Hippocampal formation (tissue), 2 donors: ENCODE results near the gene GPX1.
A peak's percentile ranks its signal among the peaks of the same experiment; 100 is the strongest.
"Not testable (repeated sequence)": the region's sequence is repeated elsewhere in the genome, so short reads cannot be mapped to it uniquely, and the experiment has no call there.

ENCODE experiments used
- DNase-seq, 2 donors: peaks; one replicate each; lab custom pipeline; 2025; lab: John Stamatoyannopoulos, UW

GPX1 gene

GRCh38 chr3:49358217-49358883 is at the start of gene GPX1:
TSS of gene GPX1 (minus strand) at chr3:49358353. CDS start at chr3:49358278, 75 bp downstream.
- peak; percentile 70 to 85 for DNase-seq

GRCh38 chr3:49406571-49407565 is 48.7 kb upstream of the GPX1 start:
- no peak for DNase-seq

- not testable (repeated sequence) for DNase-seq
These were observed 47.4 kb upstream of the GPX1 start for GRCh38 chr3:49405570-49405969.

GRCh38 chr3:49403891-49404290 is 45.7 kb upstream of the GPX1 start:
- DNase-seq, result no peak

GRCh38 chr3:49401766-49402165 is 43.6 kb upstream of the GPX1 start:
- no peak for DNase-seq

GRCh38 chr3:49399461-49399860 is 41.3 kb upstream of the GPX1 start:
- no peak for DNase-seq

GRCh38 chr3:49397470-49397869 is 39.3 kb upstream of the GPX1 start:
- peak in 1 of 2 donors; percentile 25 for DNase-seq

- DNase-seq, result not testable (repeated sequence)
These were observed 33.2 kb upstream of the GPX1 start for GRCh38 chr3:49391310-49391709.

GRCh38 chr3:49389297-49389696 is 31.1 kb upstream of the GPX1 start:
- no peak for DNase-seq

GRCh38 chr3:49388289-49388820 is 30.2 kb upstream of the GPX1 start:
- DNase-seq, result no peak

- no peak for DNase-seq
These were observed 29.6 kb upstream of the GPX1 start for GRCh38 chr3:49387721-49388120.

GRCh38 chr3:49386056-49386756 is 28.1 kb upstream of the GPX1 start:
- DNase-seq, result no peak

GRCh38 chr3:49385617-49386016 is 27.5 kb upstream of the GPX1 start:
- no peak for DNase-seq

GRCh38 chr3:49383387-49383786 is 25.2 kb upstream of the GPX1 start:
- no peak for DNase-seq

GRCh38 chr3:49378249-49378895 is 20.2 kb upstream of the GPX1 start:
- no peak for DNase-seq

GRCh38 chr3:49377483-49377882 is 19.3 kb upstream of the GPX1 start:
- no peak for DNase-seq

- DNase-seq, result no peak
These were observed 13.8 kb upstream of the GPX1 start for GRCh38 chr3:49371946-49372345.

- DNase-seq, result no peak
These were observed 12.6 kb upstream of the GPX1 start for GRCh38 chr3:49370585-49371290.

- no peak for DNase-seq
These were observed 4.4 kb upstream of the GPX1 start for GRCh38 chr3:49362561-49362960.

- DNase-seq, result no peak
These were observed 1.5 kb upstream of the GPX1 start for GRCh38 chr3:49359623-49360022.

GRCh38 chr3:49358884-49359225 is 702 bp upstream of the GPX1 start:
- no peak for DNase-seq
